ENCODE data around the gene SIN3A. TPM values are rescaled to one million over a fixed set of nuclear protein-coding genes. Genes with fewer than 3 reads are reported as not detected.

SIN3A gene
- total RNA-seq, 2 donors from 2014 or later = 16.0 to 25.5 TPM

DNA sequence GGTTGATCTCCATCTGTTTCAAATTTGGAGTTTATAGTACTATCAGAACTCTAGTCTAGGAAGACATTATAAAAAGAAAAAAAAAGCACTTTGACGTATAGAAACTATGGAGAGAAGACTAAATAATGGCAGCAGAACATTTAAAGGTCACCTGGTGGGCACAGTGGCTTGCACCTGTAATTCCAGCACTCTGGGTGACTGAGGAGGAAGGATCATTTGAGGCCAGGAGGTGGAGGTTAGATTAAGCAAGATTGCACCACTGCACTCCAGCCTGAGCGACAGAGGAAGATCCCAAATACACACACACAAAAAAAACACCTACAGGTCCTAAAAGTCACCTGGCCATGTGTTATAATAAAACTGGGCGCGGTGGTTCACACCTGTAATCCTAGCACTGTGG lies 13.8 kb downstream of the SIN3A start:
- Histone ChIP-seq H3K27me3 (no peaks in the 10 kb centered on the region), H3K36me3 (peaks cover 8% of the 10 kb centered on the region), H3K4me3 (no peak overlapping the region), H3K4me1 (peaks cover 0 to 7% of the 10 kb centered on the region in 2 donors), H3K9me3 (no peaks in the 10 kb centered on the region), H3K27ac (no peak overlapping the region)
- TF ChIP-seq, protein P1, sequence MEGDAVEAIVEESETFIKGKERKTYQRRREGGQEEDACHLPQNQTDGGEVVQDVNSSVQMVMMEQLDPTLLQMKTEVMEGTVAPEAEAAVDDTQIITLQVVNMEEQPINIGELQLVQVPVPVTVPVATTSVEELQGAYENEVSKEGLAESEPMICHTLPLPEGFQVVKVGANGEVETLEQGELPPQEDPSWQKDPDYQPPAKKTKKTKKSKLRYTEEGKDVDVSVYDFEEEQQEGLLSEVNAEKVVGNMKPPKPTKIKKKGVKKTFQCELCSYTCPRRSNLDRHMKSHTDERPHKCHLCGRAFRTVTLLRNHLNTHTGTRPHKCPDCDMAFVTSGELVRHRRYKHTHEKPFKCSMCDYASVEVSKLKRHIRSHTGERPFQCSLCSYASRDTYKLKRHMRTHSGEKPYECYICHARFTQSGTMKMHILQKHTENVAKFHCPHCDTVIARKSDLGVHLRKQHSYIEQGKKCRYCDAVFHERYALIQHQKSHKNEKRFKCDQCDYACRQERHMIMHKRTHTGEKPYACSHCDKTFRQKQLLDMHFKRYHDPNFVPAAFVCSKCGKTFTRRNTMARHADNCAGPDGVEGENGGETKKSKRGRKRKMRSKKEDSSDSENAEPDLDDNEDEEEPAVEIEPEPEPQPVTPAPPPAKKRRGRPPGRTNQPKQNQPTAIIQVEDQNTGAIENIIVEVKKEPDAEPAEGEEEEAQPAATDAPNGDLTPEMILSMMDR (IDR thresholded peaks at IDR 0.05) = no peak
- DNase-seq (ENCODE audit: low spot score) = no peak

DNA sequence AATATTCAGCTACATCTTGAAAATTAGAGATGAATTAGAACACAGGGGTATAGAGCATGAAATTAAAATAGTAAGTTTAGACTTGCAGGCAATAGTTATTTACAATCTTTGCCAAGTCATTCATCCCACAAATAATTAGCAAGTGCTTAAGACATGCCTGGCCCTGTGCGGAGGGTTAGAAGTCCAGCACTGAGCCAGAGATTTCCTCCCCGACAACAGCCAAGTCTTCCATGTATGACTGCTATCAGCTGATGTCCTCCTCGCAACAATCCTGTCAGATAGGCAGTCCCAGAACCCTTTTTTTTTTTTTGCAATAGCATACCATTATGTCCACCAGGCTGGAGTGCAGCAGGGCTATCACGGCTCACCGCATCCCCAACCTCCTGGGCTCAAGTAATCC lies 14.6 kb downstream of the SIN3A start:
- Histone ChIP-seq H3K36me3 (peaks cover 8% of the 10 kb centered on the region), H3K27me3 (no peaks in the 10 kb centered on the region), H3K4me3 (no peak overlapping the region), H3K27ac (no peak overlapping the region), H3K4me1 (peaks cover 0 to 12% of the 10 kb centered on the region in 2 donors), H3K9me3 (no peaks in the 10 kb centered on the region)
- DNase-seq (ENCODE audit: low spot score) = no peak
- TF ChIP-seq, protein P1 (IDR thresholded peaks at IDR 0.05) = no peak

DNA sequence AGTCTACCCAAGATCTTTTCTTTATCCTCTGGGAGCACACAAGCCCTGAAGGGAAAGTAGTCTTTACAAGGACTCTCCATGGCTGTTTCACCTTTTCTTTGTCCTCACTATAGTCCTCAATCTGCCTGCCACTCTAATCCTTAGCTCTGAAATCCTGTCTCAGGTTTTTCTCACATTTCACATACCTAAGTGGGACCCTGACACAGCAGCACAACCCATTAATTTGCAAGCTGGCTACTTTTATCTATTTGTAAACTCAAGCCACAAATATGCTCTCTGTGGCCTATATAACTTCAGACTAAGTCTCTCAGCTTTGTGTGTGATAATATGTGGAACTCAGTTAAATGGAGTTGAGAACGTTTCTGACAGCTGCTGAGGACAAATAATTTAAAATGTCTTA lies 19.8 kb downstream of the SIN3A start:
- TF ChIP-seq, protein P1 (IDR thresholded peaks at IDR 0.05) = no peak
- Histone ChIP-seq H3K36me3 (peaks cover 27% of the 10 kb centered on the region), H3K27me3 (no peaks in the 10 kb centered on the region), H3K4me1 (peaks cover 0 to 18% of the 10 kb centered on the region in 2 donors), H3K4me3 (no peak overlapping the region), H3K9me3 (no peaks in the 10 kb centered on the region), H3K27ac (no peak overlapping the region)
- no peak for DNase-seq (ENCODE audit: low spot score)

DNA sequence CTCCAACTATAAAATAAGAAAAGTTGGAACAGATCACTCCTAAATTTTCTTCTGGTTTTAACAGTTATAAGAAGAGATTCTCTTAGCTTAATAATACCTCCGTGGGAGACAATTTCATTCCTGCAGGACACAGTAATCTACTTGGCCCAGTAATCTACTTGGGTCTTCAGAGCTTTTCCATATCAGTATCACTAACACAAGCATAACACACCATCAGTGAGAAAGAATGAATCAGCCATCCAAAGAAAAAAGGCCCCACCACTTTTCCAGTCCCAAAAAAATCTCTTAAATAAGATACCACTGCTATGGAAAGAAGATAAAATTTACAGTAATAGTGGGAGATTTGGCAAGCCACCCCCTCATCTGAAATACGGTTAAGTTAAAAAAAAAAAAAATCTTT lies 20.2 kb downstream of the SIN3A start:
- DNase-seq (ENCODE audit: low spot score) = no peak
- Histone ChIP-seq H3K27me3 (no peaks in the 10 kb centered on the region), H3K27ac (no peak overlapping the region), H3K9me3 (no peaks in the 10 kb centered on the region), H3K4me3 (no peak overlapping the region), H3K4me1 (peaks cover 0 to 18% of the 10 kb centered on the region in 2 donors), H3K36me3 (peaks cover 30% of the 10 kb centered on the region)
- TF ChIP-seq, protein P1 (IDR thresholded peaks at IDR 0.05) = no peak

DNA sequence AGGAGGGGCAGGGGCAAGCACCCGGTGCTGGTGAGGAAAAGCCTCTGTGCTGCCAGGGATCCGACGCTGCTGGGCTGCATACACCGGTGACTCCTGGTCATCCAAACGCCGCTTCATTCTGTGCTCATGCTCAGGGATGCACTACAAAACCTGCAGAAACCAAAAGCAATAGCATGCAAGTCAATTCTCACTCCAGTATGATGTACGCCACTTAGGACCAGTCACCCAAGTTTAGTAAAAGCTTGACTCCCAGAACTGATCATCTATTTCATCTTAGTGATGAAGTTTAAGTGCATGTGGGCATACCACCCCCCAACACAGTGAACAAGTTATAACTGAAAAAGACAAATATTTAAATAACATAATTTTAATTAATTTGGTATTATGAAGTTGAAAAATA lies 21.2 kb downstream of the SIN3A start:
- Histone ChIP-seq H3K4me3 (no peak overlapping the region), H3K27ac (no peak overlapping the region), H3K36me3 (peaks cover 26% of the 10 kb centered on the region), H3K9me3 (no peaks in the 10 kb centered on the region), H3K4me1 (peaks cover 0 to 18% of the 10 kb centered on the region in 2 donors), H3K27me3 (no peaks in the 10 kb centered on the region)
- no peak for DNase-seq (ENCODE audit: low spot score)
- TF ChIP-seq, protein P1 (IDR thresholded peaks at IDR 0.05) = no peak

DNA sequence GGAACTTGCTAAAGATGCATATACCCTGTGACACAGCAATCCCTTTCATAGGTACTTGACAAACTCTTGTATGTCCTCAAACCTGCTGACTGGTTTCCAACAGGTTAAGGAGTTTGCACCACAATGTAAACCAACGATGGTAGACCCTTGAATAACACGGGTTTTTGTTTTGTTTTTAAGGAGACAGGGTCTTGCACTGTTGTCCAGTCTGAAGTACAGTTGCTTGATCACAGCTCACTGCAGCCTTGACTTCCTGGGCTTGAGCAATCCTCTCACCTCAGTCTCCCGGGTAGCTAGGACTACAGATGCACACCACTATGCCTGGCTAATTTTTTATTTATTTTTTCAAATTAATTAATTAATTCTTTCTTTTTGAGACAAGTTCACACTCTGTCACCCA lies 23.3 kb downstream of the SIN3A start:
- Histone ChIP-seq H3K4me1 (peaks cover 0 to 15% of the 10 kb centered on the region in 2 donors), H3K4me3 (no peak overlapping the region), H3K27me3 (no peaks in the 10 kb centered on the region), H3K9me3 (no peaks in the 10 kb centered on the region), H3K27ac (no peak overlapping the region), H3K36me3 (peaks cover 26% of the 10 kb centered on the region)
- TF ChIP-seq, protein P1 (IDR thresholded peaks at IDR 0.05) = no peak
- no peak for DNase-seq (ENCODE audit: low spot score)

Measured in right atrium auricular region (tissue), 2 donors.